ENCODE results near the gene IFNE.

The IFNE gene, protein sequence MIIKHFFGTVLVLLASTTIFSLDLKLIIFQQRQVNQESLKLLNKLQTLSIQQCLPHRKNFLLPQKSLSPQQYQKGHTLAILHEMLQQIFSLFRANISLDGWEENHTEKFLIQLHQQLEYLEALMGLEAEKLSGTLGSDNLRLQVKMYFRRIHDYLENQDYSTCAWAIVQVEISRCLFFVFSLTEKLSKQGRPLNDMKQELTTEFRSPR

DNA sequence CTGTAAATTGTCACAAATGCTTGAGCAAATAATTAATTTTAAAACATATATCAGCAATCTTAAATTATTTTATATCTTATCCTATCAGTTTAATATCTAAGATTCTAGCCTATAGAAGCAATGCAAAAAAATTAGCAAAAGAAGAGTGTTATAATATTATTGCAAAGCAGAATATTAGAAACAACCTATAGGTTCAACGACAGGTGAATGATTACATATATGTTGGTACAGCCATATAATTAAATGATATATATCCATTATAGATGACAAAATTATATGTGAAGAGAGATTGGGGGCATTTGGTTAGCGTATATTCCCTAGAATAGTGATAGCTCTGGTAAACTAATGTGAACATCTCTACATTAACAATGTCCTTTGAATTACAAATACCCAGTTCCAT, at the start of gene IFNE:
TSS of gene IFNE (minus strand) at position 101 of the 400 bp plus-strand sequence. CDS start 619 bp downstream, outside the sequence.
- DNase-seq (ENCODE audit: low read depth in 3 of 3, low spot score in 1 of 3), result no peak

DNA sequence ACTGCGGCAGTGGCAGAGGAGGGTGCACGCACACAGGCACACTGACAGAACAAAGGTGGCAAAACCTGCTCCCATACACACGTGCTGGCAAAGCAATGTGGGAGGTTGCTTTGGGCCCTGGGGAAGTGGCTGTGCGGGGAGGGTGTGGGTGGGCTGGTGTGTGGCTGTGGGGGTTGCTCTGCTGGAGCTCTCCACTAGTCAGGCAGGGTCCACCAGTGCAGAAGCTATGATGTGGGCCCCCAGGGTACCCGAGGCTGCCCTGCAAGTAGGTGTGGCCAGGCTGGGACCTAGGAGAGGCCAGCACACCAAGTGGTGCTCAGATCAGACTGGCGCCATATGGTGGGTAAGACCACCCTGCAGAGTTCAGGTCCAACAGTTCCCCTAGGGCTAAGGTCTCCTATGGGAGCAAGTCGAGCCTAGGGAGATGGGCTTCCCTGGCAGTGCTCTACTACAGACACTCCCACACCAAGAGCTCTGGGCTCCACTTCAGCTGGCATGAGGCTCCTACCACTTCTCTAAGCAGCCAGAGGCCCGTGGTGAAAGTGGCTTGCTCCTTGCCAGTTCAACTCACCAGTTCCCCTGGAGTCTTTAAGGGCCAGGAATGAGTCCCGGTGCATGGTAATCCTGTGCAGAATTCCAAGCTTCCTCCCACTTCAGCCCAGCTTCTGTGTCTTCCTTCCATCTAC, 46.2 kb upstream of the IFNE start:
- no peak for DNase-seq (ENCODE audit: low read depth in 3 of 3, low spot score in 1 of 3)

DNA sequence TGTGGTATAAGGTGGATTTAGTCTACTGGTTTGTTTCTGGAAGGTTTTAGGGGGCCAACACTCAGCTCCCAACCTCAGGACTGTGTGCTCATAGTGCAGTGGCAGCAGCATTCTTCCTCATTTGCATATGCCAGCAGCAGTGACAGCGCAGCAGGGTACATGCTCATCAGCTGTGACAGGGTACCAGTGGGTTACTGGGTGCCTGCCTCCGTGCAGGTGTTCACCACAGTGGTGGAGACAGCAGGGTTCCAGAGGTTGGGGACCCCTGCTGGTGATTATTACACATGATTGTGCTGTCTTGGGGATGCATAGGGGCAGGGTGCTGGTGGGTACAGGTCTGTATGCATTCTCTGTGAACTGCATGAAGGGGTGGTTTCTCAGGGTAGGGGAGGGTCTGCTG, 45.5 kb upstream of the IFNE start:
- DNase-seq (ENCODE audit: low read depth in 3 of 3, low spot score in 1 of 3), result no peak

GRCh38 chr9:21525174-21525573, 43.1 kb upstream of the IFNE start:
- DNase-seq (ENCODE audit: low read depth in 3 of 3, low spot score in 1 of 3), result no peak

- no peak for DNase-seq (ENCODE audit: low read depth in 3 of 3, low spot score in 1 of 3)
Observed at GRCh38 chr9:21524099-21524830, 42.2 kb upstream of the IFNE start.

GRCh38 chr9:21523021-21524014, 41.2 kb upstream of the IFNE start:
- no peak for DNase-seq (ENCODE audit: low read depth in 3 of 3, low spot score in 1 of 3)

DNA sequence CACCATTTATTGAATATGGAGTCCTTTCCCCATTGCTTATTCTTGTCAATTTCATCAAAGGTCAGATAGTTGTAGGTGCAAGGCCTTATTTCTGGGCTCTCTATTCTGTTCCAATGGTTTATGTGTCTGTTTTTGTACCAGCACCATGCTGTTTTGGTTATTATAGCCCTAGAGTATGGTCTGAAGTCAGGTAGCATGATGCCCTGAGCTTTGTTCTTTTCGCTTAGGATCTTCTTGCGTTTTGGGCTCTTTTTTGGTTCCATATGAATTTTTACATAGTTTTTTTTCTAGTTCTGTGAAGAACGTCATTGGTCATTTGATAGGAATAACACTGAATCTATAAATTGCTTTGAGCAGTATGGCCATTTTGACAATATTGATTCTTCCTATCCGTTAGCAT, 40.2 kb upstream of the IFNE start:
- DNase-seq (ENCODE audit: low read depth in 3 of 3, low spot score in 1 of 3), result no peak

GRCh38 chr9:21521448-21521847, 39.3 kb upstream of the IFNE start:
- no peak for DNase-seq (ENCODE audit: low read depth in 3 of 3, low spot score in 1 of 3)

DNA sequence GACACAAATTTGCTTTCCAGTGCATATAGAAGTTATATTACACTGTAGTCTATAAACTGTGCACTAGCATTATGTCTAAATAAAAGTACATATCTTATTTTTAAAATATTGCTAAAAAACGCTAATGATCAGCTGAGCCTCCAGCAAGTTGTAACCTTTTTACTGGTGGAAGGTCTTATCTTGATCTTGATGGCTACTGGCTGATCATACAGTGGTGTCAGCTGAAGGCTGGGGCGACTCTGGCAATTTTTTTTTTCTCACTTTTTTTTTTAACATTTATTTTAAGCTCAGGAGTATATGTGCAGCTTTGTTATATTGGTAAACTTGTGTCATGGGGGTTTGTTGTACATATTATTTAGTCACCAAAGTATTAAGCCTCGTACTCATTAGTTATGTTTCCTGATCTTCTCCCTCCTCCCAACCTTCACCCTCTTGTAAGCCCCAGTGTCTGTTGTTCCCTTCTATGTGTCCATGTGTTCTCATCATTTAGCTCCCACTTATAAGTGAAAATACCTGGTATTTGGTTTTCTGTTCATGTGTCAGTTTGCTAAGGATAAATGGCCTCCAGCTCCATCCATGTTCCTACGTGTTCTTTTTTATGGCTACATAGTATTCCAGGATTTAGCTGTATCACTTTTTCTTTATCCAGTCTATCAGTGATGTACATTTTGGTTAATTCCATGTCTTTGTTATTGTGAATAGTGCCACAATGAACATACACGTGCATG, 38.6 kb upstream of the IFNE start:
- no peak for DNase-seq (ENCODE audit: low read depth in 3 of 3, low spot score in 1 of 3)

GRCh38 chr9:21519855-21520434, 37.8 kb upstream of the IFNE start:
- no peak for DNase-seq (ENCODE audit: low read depth in 3 of 3, low spot score in 1 of 3)

GRCh38 chr9:21516796-21517195, 34.7 kb upstream of the IFNE start:
- DNase-seq (ENCODE audit: low read depth in 3 of 3, low spot score in 1 of 3), result no peak

- no peak for DNase-seq (ENCODE audit: low read depth in 3 of 3, low spot score in 1 of 3)
Observed at GRCh38 chr9:21513431-21513830, 31.3 kb upstream of the IFNE start.

DNA sequence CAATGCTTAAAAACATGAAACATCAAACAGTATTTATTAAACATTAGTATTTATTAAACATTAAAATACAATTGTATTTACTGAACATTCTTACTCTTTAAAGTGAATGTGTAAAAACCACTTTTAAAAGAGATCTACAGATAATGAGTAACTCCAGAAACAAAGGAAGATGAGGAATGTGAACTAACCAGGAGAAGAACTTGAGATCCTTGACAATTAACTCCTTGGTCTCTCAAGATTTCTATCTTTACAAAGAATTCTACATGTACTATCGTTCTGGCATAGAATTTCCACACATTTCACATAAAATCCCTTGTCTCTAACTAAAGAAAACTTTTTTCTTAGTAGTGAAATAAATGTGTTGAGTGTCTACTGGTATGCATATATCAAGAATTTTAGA, 28.7 kb upstream of the IFNE start:
- no peak for DNase-seq (ENCODE audit: low read depth in 3 of 3, low spot score in 1 of 3)

- no peak for DNase-seq (ENCODE audit: low read depth in 3 of 3, low spot score in 1 of 3)
Observed at GRCh38 chr9:21507483-21507790, 25.3 kb upstream of the IFNE start.

DNA sequence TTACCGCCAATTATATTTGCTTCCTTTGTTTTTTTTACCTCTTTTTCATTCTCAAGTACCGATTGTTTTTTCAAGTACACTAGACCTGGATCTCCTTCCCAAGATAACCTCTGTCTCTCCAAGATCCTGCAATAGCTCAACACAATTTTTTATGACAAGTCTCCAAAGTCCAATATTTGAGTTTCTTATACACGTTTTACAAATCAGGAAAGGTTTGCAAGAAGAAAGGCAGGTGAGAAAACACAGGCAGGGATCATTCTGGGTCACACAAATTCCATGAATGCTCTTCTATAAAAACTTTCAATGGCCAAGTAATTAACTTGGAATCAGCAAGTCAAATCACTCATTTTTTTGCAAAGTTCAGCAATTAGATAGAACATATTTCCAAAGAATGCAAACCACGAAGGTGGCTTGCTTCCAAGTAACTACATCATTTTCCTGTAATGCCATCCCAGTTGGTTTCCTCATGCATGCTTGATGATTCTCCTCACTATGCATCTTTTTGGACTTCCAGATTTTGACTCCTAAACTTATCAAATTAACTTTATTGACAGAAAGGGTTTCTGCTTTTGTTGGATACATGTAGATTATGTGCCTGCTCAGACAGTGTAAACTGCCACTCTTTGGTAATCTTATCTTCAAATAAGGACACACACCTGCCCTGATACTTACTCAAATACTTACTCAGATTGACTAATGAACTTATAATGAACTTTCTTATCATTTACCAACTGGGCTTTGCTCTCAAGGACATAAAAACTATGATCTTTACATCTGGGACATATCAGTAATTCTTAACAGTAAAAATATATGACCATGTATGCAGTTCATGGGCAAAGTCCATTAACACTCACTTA, 24.7 kb upstream of the IFNE start:
- DNase-seq (ENCODE audit: low read depth in 3 of 3, low spot score in 1 of 3), result no peak

DNA sequence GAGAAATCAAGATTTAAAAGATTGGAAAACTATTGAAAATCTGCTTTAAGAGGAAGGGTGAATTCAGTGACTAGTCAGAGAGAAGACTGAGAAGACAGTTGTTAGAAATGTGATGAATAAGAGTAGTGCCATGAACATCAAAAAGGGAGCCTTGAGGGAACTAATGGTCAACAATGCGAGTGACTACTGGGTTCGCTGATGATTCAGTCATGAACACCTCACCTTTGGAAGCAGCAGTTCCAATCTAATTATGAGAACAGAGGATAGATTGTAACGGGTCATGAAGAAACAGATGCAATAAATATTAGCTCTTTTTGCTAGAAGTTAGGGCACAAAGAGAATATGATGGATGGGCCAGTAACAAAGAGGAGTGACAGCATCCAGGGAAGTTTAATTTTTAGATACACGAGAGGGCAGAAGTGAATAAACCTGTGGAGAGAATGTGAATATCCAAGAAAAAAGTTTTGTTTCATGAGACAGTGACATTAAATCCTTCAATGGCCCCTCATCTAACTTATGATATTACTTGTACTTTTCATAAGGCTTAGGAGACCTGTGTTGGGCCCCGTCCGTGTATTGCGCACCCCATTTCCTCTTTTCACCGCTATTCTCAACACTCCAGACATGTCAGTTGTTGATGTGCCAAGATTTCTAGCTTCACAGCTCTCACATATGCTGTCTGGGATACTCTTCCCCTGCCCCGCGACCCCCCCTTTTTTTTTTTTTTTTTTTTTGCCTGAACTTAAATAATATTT, 23.5 kb upstream of the IFNE start:
- DNase-seq (ENCODE audit: low read depth in 3 of 3, low spot score in 1 of 3), result no peak

GRCh38 chr9:21504894-21505293, 22.8 kb upstream of the IFNE start:
- no peak for DNase-seq (ENCODE audit: low read depth in 3 of 3, low spot score in 1 of 3)

GRCh38 chr9:21504113-21504512, 22.0 kb upstream of the IFNE start:
- no peak for DNase-seq (ENCODE audit: low read depth in 3 of 3, low spot score in 1 of 3)

DNA sequence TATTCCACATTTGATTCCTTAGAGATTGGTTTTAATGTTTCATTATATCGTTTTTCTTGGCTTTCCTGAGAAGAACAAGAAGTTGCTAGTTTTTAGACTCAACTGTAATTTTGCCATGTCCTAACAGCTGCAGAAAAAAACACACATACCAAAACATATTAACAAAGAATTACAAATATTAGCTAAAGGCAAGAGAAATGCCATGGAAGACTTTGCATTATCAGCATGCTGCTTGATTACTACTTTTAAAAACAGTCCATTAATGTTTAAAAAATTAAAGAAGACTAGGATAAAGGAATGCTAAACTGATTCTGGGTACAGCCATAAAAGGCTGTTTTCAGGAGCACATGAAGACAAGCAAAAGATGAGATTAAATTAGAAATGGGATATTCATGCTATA, 20.5 kb upstream of the IFNE start:
- no peak for DNase-seq (ENCODE audit: low read depth in 3 of 3, low spot score in 1 of 3)
